Activated T-helper 1 cell treated with anti-CD3 and anti-CD28 coated beads, Interleukin-12 subunit alpha, Interleukin-12 subunit beta, Interleukin-2, Interleukin-4 antibody, amounts not matched to agents 30 ng/mL and 10 ng/mL and 1 ng/mL, durations not matched to agents 14 hours and 24 hours and 36 hours (primary cell): ENCODE data around the gene SMPX. TPM values are rescaled to one million over a fixed set of nuclear protein-coding genes. Genes with fewer than 3 reads are reported as not detected.

Experiments used
- DNase-seq: peaks from one replicate; pipeline ENCODE4 v3.0.0; 2021; ENCODE audit warnings: low spot score
- H3K27ac Mint-ChIP-seq: one replicate; pipeline ENCODE4 v1.8.0; 2021; ENCODE audit warnings: mild to moderate bottlenecking, mixed read lengths
- H3K27me3 Mint-ChIP-seq: one replicate; pipeline ENCODE4 v1.8.0; 2022; ENCODE audit warnings: mild to moderate bottlenecking, moderate library complexity, mixed read lengths; ENCODE audit not compliant: insufficient read depth
- H3K36me3 Mint-ChIP-seq: one replicate; pipeline ENCODE4 v1.8.0; 2021; ENCODE audit warnings: low read depth, mixed read lengths
- H3K4me1 Mint-ChIP-seq: one replicate; pipeline ENCODE4 v1.8.0; 2021; ENCODE audit warnings: low read depth, mixed read lengths
- H3K4me3 Mint-ChIP-seq: one replicate; pipeline ENCODE4 v1.8.0; 2021; ENCODE audit warnings: mild to moderate bottlenecking, moderate library complexity, mixed read lengths
- H3K9me3 Mint-ChIP-seq: one replicate; pipeline ENCODE4 v1.8.0; 2021; ENCODE audit warnings: mixed read lengths
- intact Hi-C: fragments of 100-400 bp; cut with micrococcal nuclease; formaldehyde crosslinking; loops from one replicate; pipeline ENCODE4 v1.15.1; 2024
- total RNA-seq: library from RNA; stranded (reverse); gene quantifications from 2 replicates; pipeline ENCODE4 v1.2.3, GENCODE V29; 2022

The SMPX gene
- total RNA-seq, 1 donor from 2014 or later, result not detected

GRCh38 chrX:21770631-21771321 lies 12.9 kb upstream of the SMPX start:
- no peaks in the 10 kb centered on the region for H3K27me3 Mint-ChIP-seq
- intact Hi-C loops, result loop anchor here (10.0 kb wide), 1 partner anchor 1176 kb away; no protein-coding TSS in a partner anchor
- H3K27ac Mint-ChIP-seq, result no peak overlapping the region
- peaks cover 7% of the 10 kb centered on the region for H3K36me3 Mint-ChIP-seq
- DNase-seq, result no peak
- H3K9me3 Mint-ChIP-seq, result peaks cover 20% of the 10 kb centered on the region
- H3K4me1 Mint-ChIP-seq, result peaks cover 32% of the 10 kb centered on the region
- no peak overlapping the region for H3K4me3 Mint-ChIP-seq

- Mint-ChIP-seq H3K4me1 (peaks cover 2% of the 10 kb centered on the region), H3K27me3 (no peaks in the 10 kb centered on the region), H3K36me3 (no peaks in the 10 kb centered on the region), H3K9me3 (peaks cover 7% of the 10 kb centered on the region), H3K27ac (no peak overlapping the region), H3K4me3 (no peak overlapping the region)
- intact Hi-C loops, result no loop called here
- no peak for DNase-seq
These were observed 8.2 kb upstream of the SMPX start for GRCh38 chrX:21766101-21766500.

- Mint-ChIP-seq H3K27me3 (no peaks in the 10 kb centered on the region), H3K27ac (no peak overlapping the region), H3K4me1 (no peaks in the 10 kb centered on the region), H3K36me3 (no peaks in the 10 kb centered on the region), H3K9me3 (peaks cover 7% of the 10 kb centered on the region), H3K4me3 (no peak overlapping the region)
- intact Hi-C loops, result no loop called here
- DNase-seq, result no peak
These were observed 6.1 kb upstream of the SMPX start for GRCh38 chrX:21764008-21764407.

- intact Hi-C loops, result no loop called here
- H3K27ac Mint-ChIP-seq, result no peak overlapping the region
- no peaks in the 10 kb centered on the region for H3K4me1 Mint-ChIP-seq
- H3K27me3 Mint-ChIP-seq, result peaks cover 4% of the 10 kb centered on the region
- no peaks in the 10 kb centered on the region for H3K9me3 Mint-ChIP-seq
- no peak for DNase-seq
- H3K36me3 Mint-ChIP-seq, result no peaks in the 10 kb centered on the region
- H3K4me3 Mint-ChIP-seq, result no peak overlapping the region
These were observed 572 bp upstream of the SMPX start for GRCh38 chrX:21758488-21758887.

- Mint-ChIP-seq H3K4me3 (no peak overlapping the region), H3K36me3 (no peaks in the 10 kb centered on the region), H3K27me3 (peaks cover 4% of the 10 kb centered on the region), H3K9me3 (no peaks in the 10 kb centered on the region), H3K27ac (no peak overlapping the region), H3K4me1 (no peaks in the 10 kb centered on the region)
- intact Hi-C loops, result no loop called here
- no peak for DNase-seq
These were observed 959 bp downstream of the SMPX start for GRCh38 chrX:21756785-21757529.

GRCh38 chrX:21749924-21750323 lies 8.0 kb downstream of the SMPX start:
- no peak for DNase-seq
- H3K4me3 Mint-ChIP-seq, result no peak overlapping the region
- H3K4me1 Mint-ChIP-seq, result no peaks in the 10 kb centered on the region
- H3K9me3 Mint-ChIP-seq, result no peaks in the 10 kb centered on the region
- peaks cover 5% of the 10 kb centered on the region for H3K27me3 Mint-ChIP-seq
- intact Hi-C loops, result no loop called here
- no peak overlapping the region for H3K27ac Mint-ChIP-seq
- no peaks in the 10 kb centered on the region for H3K36me3 Mint-ChIP-seq

GRCh38 chrX:21748235-21748634 lies 9.7 kb downstream of the SMPX start:
- Mint-ChIP-seq H3K36me3 (no peaks in the 10 kb centered on the region), H3K9me3 (no peaks in the 10 kb centered on the region), H3K27me3 (peaks cover 8% of the 10 kb centered on the region), H3K4me1 (no peaks in the 10 kb centered on the region), H3K27ac (no peak overlapping the region), H3K4me3 (no peak overlapping the region)
- intact Hi-C loops, result no loop called here
- no peak for DNase-seq

GRCh38 chrX:21747558-21747957 lies 10.4 kb downstream of the SMPX start:
- Mint-ChIP-seq H3K27me3 (peaks cover 8% of the 10 kb centered on the region), H3K9me3 (no peaks in the 10 kb centered on the region)

GRCh38 chrX:21745756-21746155 lies 12.2 kb downstream of the SMPX start:
- intact Hi-C loops, result loop anchor here (1.0 kb wide), 1 partner anchor 1218 kb away; no protein-coding TSS in a partner anchor
- peak; percentile 1 for DNase-seq

More at GRCh38 chrX:21747558-21747957, 10.4 kb downstream of the SMPX start:
- Mint-ChIP-seq H3K4me3 (no peak overlapping the region), H3K4me1 (no peaks in the 10 kb centered on the region), H3K36me3 (no peaks in the 10 kb centered on the region), H3K27ac (no peak overlapping the region)
- intact Hi-C loops, result no loop called here
- no peak for DNase-seq

GRCh38 chrX:21744721-21745120 lies 13.2 kb downstream of the SMPX start:
- Mint-ChIP-seq H3K27me3 (peaks cover 8% of the 10 kb centered on the region), H3K9me3 (no peaks in the 10 kb centered on the region), H3K4me3 (no peak overlapping the region), H3K36me3 (no peaks in the 10 kb centered on the region), H3K27ac (no peak overlapping the region), H3K4me1 (no peaks in the 10 kb centered on the region)
- intact Hi-C loops, result no loop called here
- DNase-seq, result no peak

More at GRCh38 chrX:21745756-21746155, 12.2 kb downstream of the SMPX start:
- no peak overlapping the region for H3K27ac Mint-ChIP-seq
- no peaks in the 10 kb centered on the region for H3K9me3 Mint-ChIP-seq
- H3K36me3 Mint-ChIP-seq, result no peaks in the 10 kb centered on the region
- H3K27me3 Mint-ChIP-seq, result peaks cover 8% of the 10 kb centered on the region
- H3K4me1 Mint-ChIP-seq, result no peaks in the 10 kb centered on the region
- no peak overlapping the region for H3K4me3 Mint-ChIP-seq

GRCh38 chrX:21744060-21744459 lies 13.9 kb downstream of the SMPX start:
- H3K4me3 Mint-ChIP-seq, result no peak overlapping the region
- H3K27ac Mint-ChIP-seq, result no peak overlapping the region
- H3K27me3 Mint-ChIP-seq, result peaks cover 8% of the 10 kb centered on the region
- DNase-seq, result no peak
- H3K36me3 Mint-ChIP-seq, result no peaks in the 10 kb centered on the region
- no peaks in the 10 kb centered on the region for H3K9me3 Mint-ChIP-seq
- intact Hi-C loops, result no loop called here
- no peaks in the 10 kb centered on the region for H3K4me1 Mint-ChIP-seq

- no peak overlapping the region for H3K27ac Mint-ChIP-seq
- H3K36me3 Mint-ChIP-seq, result no peaks in the 10 kb centered on the region
- no peaks in the 10 kb centered on the region for H3K4me1 Mint-ChIP-seq
- no peaks in the 10 kb centered on the region for H3K9me3 Mint-ChIP-seq
- peaks cover 3% of the 10 kb centered on the region for H3K27me3 Mint-ChIP-seq
- DNase-seq, result no peak
- intact Hi-C loops, result no loop called here
- no peak overlapping the region for H3K4me3 Mint-ChIP-seq
These were observed 15.8 kb downstream of the SMPX start for GRCh38 chrX:21741869-21742701.

GRCh38 chrX:21741364-21741763 lies 16.6 kb downstream of the SMPX start:
- intact Hi-C loops, result no loop called here
- H3K36me3 Mint-ChIP-seq, result no peaks in the 10 kb centered on the region
- no peak for DNase-seq
- H3K4me3 Mint-ChIP-seq, result no peak overlapping the region
- no peak overlapping the region for H3K27ac Mint-ChIP-seq
- H3K27me3 Mint-ChIP-seq, result peaks cover 3% of the 10 kb centered on the region
- H3K9me3 Mint-ChIP-seq, result no peaks in the 10 kb centered on the region
- H3K4me1 Mint-ChIP-seq, result no peaks in the 10 kb centered on the region
